Gastroesophageal sphincter (tissue), 4 donors: ENCODE results near the gene SORCS3. TPM values are rescaled to one million over a fixed set of nuclear protein-coding genes. Genes with fewer than 3 reads are reported as not detected.

Experiments used
- ATAC-seq: fragments of 150-250 bp; one replicate; pipeline ENCODE4 v1.9.1; 2016; ENCODE audit warnings: mild to moderate bottlenecking, moderate library complexity
- H3K27ac ChIP-seq, 4 donors: fragments of 200-600 bp; sonication (generic) in 3 of 4; 1 replicate in 3 of 4; 2 replicates in 1 of 4; pipeline ENCODE4 v1.5.1; 2016 to 2019
- H3K27me3 ChIP-seq: fragments of 200-600 bp; sonication (generic); one replicate; pipeline ENCODE4 v1.5.1; 2019
- H3K36me3 ChIP-seq, 2 donors: fragments of 200-600 bp; sonication (generic); one replicate each; pipeline ENCODE4 v1.5.1; 2019; ENCODE audit warnings: control low read depth in 1 of 2
- H3K4me1 ChIP-seq, 3 donors: fragments of 200-600 bp; sonication (generic); 1 replicate in 2 of 3; 2 replicates in 1 of 3; pipeline ENCODE4 v1.5.1; 2016 to 2019; ENCODE audit warnings: control low read depth in 2 of 3
- H3K4me3 ChIP-seq, 2 donors: fragments of 200-600 bp; sonication (generic); one replicate each; pipeline ENCODE4 v1.5.1; 2019; ENCODE audit warnings: mild to moderate bottlenecking in 1 of 2, moderate library complexity in 1 of 2
- H3K9me3 ChIP-seq, 3 donors: fragments of 200-600 bp; sonication (generic); one replicate each; pipeline ENCODE4 v1.5.1; 2017 to 2019; ENCODE audit warnings: control low read depth in 2 of 3
- EP300 ChIP-seq: sonication (generic); formaldehyde crosslinking; IDR thresholded peaks from one replicate; pipeline ENCODE4 v1.6.1; 2017; ENCODE audit warnings: antibody characterized with exemption, mild to moderate bottlenecking
- POLR2A ChIP-seq, 2 donors: fragments of 450-650 bp; IDR thresholded peaks; one replicate each; pipeline ENCODE4 v1.6.1; 2017; ENCODE audit warnings: antibody characterized with exemption in 2 of 2, mild to moderate bottlenecking in 2 of 2, moderate library complexity in 1 of 2
- POLR2AphosphoS5 ChIP-seq: sonication (generic); formaldehyde crosslinking; IDR thresholded peaks from one replicate; pipeline ENCODE4 v1.6.1; 2017; ENCODE audit warnings: antibody characterized with exemption
- WGBS, 2 donors: methylation state at CpG; one replicate each; pipeline ENCODE4 v1.1.5; 2018; ENCODE audit warnings: low coverage in 1 of 2; 5-methylcytosine and 5-hydroxymethylcytosine counted together
- total RNA-seq, 4 donors: library from RNA; depleted of rRNA; stranded (reverse); fragments of >200 nt; gene quantifications; one replicate each; pipeline ENCODE4 v1.1.0, GENCODE V29; 2016
- TF ChIP-seq, protein P1 (sequence below), 4 experiments: fragments of 200-600 bp in 2 of 4; fragments of 450-650 bp in 2 of 4; sonication (generic) in 1 of 4; IDR thresholded peaks; one replicate each; pipeline ENCODE4 v1.5.1; 2017 to 2019; ENCODE audit warnings: antibody characterized with exemption in 4 of 4, mild to moderate bottlenecking in 2 of 4, moderate library complexity in 2 of 4

The SORCS3 gene
- total RNA-seq, 4 donors from 2014 or later = 0.31 to 1.3 (median 0.69) TPM; not detected in 1

DNA sequence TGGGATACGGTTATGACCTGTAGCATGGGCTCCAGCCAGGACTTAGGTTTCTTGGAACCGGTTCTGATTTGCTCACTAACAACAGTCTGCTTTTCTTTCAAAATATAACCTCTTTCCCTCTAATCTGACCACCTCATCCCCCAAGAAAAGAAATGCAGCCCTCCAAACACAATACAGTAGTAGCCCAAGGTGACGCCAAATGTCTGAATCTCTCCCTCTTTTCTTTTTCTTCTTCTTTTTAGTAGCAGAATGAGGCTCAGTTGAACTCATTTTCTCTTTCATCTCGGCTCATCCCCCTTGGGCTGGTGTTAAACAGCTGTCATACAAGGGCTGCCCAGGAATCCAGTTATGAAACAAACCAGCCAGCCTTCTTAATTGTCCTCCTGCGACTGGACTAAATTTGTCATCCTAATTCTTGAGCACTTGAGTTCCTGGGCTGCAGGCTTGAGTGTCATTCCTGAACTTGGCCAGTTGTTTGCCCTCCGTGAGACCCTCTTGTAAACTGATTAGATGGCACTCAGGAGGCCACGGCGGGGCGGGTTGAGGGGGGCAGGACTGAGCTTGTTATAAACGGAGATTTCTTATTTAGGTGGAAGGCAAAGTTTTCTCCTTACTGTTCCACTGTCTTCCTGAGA is 94.8 kb downstream of the SORCS3 start:
- no peak overlapping the region for H3K27ac ChIP-seq
- H3K9me3 ChIP-seq = no peaks in the 10 kb centered on the region
- peaks cover 0 to 18% (median 0%) of the 10 kb centered on the region in 3 donors for H3K4me1 ChIP-seq
- TF ChIP-seq, protein P1, sequence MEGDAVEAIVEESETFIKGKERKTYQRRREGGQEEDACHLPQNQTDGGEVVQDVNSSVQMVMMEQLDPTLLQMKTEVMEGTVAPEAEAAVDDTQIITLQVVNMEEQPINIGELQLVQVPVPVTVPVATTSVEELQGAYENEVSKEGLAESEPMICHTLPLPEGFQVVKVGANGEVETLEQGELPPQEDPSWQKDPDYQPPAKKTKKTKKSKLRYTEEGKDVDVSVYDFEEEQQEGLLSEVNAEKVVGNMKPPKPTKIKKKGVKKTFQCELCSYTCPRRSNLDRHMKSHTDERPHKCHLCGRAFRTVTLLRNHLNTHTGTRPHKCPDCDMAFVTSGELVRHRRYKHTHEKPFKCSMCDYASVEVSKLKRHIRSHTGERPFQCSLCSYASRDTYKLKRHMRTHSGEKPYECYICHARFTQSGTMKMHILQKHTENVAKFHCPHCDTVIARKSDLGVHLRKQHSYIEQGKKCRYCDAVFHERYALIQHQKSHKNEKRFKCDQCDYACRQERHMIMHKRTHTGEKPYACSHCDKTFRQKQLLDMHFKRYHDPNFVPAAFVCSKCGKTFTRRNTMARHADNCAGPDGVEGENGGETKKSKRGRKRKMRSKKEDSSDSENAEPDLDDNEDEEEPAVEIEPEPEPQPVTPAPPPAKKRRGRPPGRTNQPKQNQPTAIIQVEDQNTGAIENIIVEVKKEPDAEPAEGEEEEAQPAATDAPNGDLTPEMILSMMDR (IDR thresholded peaks at IDR 0.05) = no peak
- TF ChIP-seq POLR2AphosphoS5 (no peak), POLR2A (IDR thresholded peaks at IDR 0.05) (no peak), EP300 (no peak)
- no peak for ATAC-seq
- no peaks in the 10 kb centered on the region for H3K36me3 ChIP-seq
- no peak overlapping the region for H3K4me3 ChIP-seq
- 22 to 29% methylated on average over 4 to 6 of the region's 10 CpGs for WGBS, 2 donors
- H3K27me3 ChIP-seq = no peaks in the 10 kb centered on the region

DNA sequence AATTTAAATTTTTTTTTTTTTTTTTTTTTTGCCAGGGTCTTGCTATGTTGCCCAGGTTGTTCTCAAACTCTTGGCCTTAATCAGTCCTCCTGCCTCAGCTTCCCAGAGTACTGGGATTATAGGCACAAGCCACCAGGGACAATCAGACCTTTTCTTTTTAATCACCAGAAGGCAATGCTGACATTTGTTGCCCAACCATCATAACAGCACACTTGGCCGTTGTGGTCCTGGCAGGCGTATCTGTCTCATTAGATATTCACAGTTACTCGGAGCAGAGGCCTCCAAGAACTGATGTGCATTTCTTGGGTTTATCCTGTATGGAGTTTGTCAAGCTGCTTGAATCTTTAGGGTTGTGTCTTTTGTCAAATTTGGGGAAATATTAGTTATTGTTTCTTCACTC is 100.0 kb downstream of the SORCS3 start:
- no peak for ATAC-seq
- 44 to 92% methylated on average over 2 to 3 of the region's 3 CpGs for WGBS, 2 donors
- no peaks in the 10 kb centered on the region for H3K27me3 ChIP-seq
- H3K9me3 ChIP-seq = no peaks in the 10 kb centered on the region
- H3K4me1 ChIP-seq = peaks cover 0 to 1% (median 0%) of the 10 kb centered on the region in 3 donors
- H3K27ac ChIP-seq = no peak overlapping the region
- no peaks in the 10 kb centered on the region for H3K36me3 ChIP-seq
- TF ChIP-seq POLR2A (IDR thresholded peaks at IDR 0.05) (no peak), EP300 (no peak), POLR2AphosphoS5 (no peak)
- TF ChIP-seq, protein P1 (IDR thresholded peaks at IDR 0.05) = no peak
- no peak overlapping the region for H3K4me3 ChIP-seq

DNA sequence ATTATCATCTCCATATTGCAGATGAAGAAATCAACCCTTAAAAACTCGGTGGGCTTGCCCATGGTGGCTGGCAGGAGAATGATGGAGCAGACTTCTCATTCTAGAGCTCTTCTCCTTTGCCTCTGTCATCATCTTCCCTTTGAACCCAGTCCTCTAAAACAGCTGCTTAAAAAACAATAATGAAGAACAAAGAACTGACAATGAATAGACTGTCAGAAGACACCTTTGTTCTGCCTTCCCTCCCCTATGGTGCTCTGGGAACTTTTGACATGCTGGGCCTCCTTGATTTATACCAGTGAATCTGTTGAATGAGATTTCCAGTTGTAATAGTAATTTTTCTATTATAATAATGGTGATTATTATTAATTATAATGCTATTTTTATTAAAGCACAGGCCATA is 103.0 kb downstream of the SORCS3 start:
- H3K4me1 ChIP-seq = no peaks in the 10 kb centered on the region
- no peak overlapping the region for H3K27ac ChIP-seq
- peaks cover 6% of the 10 kb centered on the region for H3K27me3 ChIP-seq
- H3K4me3 ChIP-seq = no peak overlapping the region
- H3K36me3 ChIP-seq = no peaks in the 10 kb centered on the region
- 69 to 93% methylated on average over 1 of the region's 1 CpG for WGBS, 2 donors
- no peaks in the 10 kb centered on the region for H3K9me3 ChIP-seq
- no peak for TF ChIP-seq POLR2A (IDR thresholded peaks at IDR 0.05)
- no peak for TF ChIP-seq POLR2AphosphoS5
- TF ChIP-seq, protein P1 (IDR thresholded peaks at IDR 0.05) = no peak
- no peak for TF ChIP-seq EP300
- ATAC-seq = no peak

DNA sequence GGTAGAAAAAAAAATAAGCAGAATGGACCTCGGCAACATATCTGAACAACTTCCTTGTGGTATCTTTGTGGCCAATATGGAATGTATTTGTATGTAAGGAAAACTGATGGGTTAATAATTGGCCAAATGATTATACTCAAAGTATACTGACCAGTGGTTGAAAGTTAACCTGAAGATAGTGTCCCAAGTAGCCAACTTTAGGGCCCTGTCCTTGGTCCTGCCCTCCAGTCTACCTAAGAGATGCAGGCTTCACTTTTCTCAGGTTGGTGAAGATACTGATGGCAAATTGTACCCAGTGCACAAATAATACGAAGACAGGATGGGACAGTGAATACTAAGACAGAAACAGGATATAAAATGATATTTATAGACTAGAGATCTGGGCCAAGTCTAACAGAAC is 109.2 kb downstream of the SORCS3 start:
- TF ChIP-seq EP300 = no peak
- Histone ChIP-seq H3K27ac (no peak overlapping the region), H3K27me3 (peaks cover 6% of the 10 kb centered on the region), H3K4me3 (no peak overlapping the region), H3K36me3 (no peaks in the 10 kb centered on the region), H3K9me3 (no peaks in the 10 kb centered on the region), H3K4me1 (no peaks in the 10 kb centered on the region)
- WGBS, 2 donors = 69 to 76% methylated on average over 1 to 2 of the region's 2 CpGs
- ATAC-seq = no peak

DNA sequence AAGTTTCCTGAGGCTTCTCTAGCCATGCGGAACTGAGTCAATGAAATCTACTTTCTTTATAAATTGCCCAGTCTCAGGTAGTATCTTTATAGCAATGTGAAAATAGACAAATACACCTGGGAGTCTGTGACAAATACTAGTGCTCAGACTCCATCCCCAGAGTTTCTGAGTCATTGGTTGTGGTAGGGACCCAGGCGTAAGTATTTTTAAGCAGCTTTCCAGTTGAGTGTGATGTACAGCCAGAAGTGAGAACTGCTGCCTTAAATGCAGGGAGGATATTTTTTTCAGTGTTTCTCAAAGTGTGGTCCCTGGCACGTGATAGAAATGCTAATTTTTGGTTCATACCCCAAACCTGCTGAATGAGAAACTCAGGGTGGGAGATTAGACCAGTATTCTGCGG is 121.7 kb downstream of the SORCS3 start:
- TF ChIP-seq POLR2A (IDR thresholded peaks at IDR 0.05) (no peak), EP300 (no peak), POLR2AphosphoS5 (no peak)
- TF ChIP-seq, protein P1 (IDR thresholded peaks at IDR 0.05) = no peak
- no peak overlapping the region for H3K4me3 ChIP-seq
- H3K9me3 ChIP-seq = no peaks in the 10 kb centered on the region
- no peaks in the 10 kb centered on the region for H3K27me3 ChIP-seq
- 86 to 93% methylated on average over 2 to 3 of the region's 4 CpGs for WGBS, 2 donors
- H3K4me1 ChIP-seq = no peaks in the 10 kb centered on the region
- no peaks in the 10 kb centered on the region for H3K36me3 ChIP-seq
- no peak overlapping the region for H3K27ac ChIP-seq
- no peak for ATAC-seq
